Mesenteric fat pad (tissue), 1 donor: ENCODE results near the gene LRMDA. TPM values are rescaled to one million over a fixed set of nuclear protein-coding genes. Genes with fewer than 3 reads are reported as not detected.

Experiments
- DNase-seq: peaks from one replicate; pipeline ENCODE4 v3.0.0-alpha.2; 2020; ENCODE audit warnings: low spot score
- long read RNA-seq: library from polyadenylated mRNA; unstranded; transcript quantifications from one replicate; pipeline ENCODE4 v2.0.0, GENCODE V29; 2020
- total RNA-seq: library from RNA; stranded (reverse); fragmentation: NEBNext Ultra II Directional; extraction: Animal tissue kit (Norgen Biotek cat#: 25700); gene quantifications from one replicate; pipeline ENCODE4 v1.2.1, GENCODE V29; 2021
- donor health status: DM: yes; HTN: yes; CAD: no.

The LRMDA gene
- total RNA-seq = 26.6 TPM
- long read RNA-seq, partial matches to known transcripts = 10 of 50 reads
- long read RNA-seq, other reads (novel, unspliced or antisense) = 40 of 50 reads

DNA sequence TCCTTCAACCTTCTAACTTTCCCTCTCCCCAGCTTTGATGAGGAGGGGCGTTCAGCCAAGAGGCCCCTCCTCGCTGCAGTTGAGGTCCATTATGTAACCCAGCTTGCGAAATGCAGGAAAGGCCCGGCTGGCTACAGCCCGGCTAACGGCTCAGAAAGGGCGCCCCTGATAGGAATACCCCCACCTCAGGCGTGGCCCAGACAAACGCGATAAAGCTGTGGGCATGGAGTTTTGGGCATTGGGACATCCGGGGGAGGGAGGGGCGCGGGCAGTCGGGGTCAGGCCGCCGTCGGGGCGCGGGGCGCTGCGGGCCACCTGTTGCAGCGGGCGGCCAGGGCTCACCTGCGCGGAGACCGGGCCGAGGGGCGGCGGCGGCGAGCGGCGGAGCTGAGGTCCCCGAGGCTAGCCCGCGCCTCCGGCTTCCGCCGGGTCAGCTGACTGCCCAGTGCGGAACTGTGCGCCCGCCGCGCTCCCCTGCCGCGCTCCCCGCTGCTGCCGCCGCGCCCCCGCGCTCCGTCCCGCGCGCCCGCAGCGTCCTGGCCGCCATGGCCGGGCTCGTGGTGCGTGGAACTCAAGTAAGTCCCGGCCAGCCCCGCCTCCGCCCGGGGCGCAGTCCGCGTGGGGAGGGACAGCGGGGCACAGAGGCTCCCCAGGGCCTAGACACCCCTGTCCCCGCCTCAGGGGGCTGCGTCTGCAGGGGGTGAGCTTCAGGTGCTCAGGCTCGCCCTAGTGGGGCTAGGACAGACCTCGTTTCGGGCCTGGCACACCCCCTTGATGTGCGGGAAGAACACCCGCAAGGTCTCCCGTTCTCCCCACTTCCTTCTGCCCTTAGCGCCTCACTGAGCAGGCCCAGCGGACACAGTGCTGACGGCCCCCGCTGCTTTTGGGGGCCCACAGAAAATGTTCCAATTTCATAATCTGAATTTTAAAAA, at the start of gene LRMDA:
Gene LRMDA, plus strand, starts transcription at position 445 of the 932 bp plus-strand sequence.
- DNase-seq = no peak

DNA sequence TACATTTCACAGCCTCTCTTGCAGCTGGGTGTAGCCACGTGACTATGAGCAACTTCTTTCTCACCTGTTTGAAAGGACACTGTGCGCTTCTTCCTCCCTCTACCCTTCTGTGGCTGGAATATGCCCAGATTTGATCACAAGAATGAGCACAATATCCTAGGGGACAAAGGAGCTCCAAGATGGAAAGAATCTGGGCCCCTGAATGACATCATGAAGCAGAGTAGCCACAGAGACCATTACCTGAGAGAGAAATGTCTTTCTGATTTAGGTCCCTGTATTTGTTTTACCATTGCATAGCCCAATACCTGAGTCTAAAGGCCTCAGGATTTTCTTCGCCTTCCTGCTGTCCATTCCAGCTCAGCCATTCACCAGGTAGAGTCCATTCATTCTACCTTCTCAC, 45.3 kb upstream of the LRMDA start:
- no peak for DNase-seq

DNA sequence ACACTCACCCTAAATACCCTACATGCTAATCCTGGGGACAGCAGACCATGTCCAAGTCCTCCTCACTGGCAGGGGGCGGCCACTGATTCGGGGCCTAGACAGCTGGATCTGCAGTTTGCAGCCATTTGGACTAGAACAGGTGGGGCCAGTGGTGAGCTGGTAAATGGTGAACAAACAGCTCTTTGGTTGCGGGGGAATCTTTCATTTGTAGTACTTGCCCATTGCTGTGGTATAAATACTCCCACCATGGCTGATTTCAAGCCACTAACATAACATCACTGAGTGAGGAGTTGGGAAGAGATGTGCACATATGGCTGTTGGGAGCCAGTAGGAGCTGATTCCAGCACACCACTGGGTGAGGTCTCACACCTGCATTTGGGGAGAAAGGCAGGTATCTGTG, 43.3 kb upstream of the LRMDA start:
- no peak for DNase-seq

DNA sequence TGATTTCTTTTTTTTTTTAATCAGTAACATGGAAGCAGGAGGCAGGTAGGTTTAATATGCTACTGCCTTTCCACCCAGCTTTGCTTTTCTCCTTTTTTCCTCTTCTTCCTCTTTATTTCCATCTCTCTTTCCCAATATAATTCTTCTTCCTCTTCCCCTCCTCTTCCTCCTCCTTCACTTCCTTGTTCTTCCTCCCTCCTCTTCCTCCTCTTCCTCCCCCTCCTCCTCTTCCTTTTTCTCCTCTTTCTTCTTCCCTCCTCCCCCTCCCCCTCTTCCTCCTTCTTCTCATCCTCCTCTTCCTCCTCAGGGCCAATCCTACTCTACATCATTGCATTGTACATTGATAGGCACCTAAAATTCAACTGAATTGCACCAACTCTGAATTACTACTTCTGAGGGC, 41.2 kb upstream of the LRMDA start:
- DNase-seq = no peak

DNA sequence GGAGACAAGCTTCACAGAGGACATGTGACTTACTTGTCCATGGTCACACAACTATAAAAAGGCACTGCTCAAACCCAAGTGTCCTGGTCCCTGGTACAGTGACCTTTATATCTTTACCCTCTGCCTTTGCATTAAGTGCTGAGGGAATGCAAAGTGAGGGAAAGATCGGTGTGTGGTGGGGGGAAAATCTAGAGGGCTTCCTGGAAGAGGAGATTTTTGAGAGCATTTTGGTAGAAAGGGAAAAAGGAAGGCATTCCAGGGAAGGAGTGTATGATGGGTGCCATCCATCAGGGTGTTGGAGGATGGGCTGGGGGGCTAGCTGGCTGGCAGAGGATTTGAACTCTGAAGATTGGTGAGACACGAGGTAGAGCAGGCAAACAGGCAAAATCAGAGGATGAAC, 39.2 kb upstream of the LRMDA start:
- DNase-seq = no peak

DNA sequence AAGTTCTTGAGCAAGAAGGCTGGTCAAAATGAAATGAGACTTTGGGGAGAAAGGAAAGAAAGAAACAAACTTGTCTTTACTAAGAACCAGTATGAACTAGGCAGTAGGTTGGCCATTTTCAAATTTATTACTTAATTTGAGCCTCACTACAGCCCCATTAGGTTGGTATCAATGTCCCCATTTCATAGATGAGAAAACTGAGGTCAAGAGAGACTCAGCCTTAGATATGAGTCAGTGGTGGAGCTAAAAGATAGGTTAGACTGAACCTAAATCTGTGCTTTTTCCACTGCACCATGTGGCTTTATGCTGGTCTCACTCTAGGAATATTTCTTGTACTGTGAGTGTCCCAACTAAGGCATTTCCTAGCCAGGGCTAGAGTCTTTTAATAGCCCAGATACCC, 38.7 kb upstream of the LRMDA start:
- DNase-seq = no peak

DNA sequence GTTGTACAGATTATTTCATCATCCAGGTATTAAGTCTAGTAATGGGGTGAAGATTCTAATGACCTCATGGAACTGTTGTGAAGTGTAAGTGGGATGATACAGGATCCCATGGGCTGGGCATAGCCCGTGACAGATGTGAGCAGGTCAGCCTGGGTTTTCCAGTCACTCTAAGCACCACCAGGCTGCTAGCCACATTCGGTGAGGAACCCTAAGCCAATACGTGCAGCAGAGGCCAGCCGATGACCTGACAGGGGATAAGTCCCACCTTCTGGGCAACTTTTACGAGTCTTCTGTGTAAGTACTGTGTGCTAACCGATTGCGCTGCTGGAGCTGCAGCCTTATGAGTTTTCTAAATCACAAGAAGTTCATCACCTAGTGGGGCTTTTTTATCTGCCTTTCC, 37.2 kb upstream of the LRMDA start:
- no peak for DNase-seq

DNA sequence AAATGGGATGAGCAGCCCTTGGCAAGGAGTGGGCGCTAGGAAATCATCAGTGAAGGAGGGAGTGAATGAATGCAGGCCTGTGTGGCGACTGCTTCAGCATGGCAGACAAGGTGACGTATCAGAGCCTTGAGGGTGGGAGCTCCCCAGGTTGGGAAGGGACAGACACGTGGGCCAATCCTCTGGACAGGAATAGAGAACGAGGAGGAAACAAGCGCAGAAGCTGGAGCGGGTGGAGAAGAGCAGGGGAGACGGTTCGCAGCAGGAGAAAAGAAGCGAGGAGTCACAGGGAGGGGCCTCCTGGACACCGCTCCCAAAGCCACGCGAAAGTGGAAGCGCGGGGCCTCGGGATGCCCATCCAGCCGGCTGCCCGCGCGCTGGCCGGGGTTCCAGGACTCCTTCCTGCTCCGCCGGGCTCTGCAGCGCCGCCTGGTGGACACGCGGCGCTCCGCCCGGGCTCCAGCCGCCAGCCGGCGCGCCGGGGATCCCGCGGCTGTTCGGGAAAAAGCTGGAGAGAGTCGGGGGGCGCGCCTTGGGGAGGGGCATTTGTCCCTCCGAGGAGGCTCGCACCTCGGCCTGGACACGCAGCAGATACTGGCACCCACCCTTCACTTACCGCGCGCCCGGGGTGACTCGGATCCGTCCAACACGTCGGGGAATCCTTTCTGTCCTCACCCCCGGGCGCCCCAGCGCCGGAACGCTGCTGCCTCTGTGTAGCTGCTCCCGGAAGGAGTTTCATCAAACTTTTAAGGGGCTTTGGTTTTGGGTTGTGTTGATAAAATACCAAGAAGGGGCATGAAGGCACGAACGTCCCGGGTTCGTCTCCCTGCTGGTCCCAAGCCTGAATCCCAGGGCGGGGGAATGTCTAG, 36.1 kb upstream of the LRMDA start:
- no peak for DNase-seq

DNA sequence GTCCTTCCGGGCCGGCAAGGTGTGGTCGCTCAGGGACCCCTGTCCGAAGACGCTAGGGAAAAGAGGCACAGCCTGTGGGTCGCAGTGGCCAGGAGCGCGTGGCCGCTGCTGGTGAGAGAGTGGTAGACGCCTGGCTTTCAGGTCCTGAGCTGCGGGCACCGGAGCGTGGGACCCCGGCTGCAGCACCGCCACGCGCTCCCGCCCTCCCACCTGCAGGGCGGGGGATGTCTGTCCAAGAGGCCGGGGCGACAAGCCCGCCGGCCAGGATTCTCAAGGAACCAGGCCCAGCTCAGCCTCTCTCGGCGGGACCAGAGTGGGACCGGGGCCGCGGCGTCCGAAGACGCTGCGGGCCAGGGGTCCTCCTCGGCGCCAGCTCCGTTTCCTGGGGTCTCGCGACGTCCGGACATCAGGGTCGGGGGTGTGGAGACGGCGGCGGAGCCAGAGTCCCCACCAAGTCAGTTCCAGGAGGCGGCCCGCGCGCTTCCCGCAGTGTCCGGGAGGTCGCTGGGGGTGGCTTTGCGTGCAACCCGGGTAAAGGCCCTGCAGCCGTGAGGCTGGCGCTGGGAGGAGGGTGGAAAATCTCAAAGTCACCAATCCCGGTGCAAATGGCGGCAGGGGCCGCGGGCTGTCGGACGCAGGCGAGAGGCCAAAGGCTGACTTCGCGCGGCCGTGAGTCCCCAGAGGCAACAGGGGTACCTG, 35.3 kb upstream of the LRMDA start:
- no peak for DNase-seq

DNA sequence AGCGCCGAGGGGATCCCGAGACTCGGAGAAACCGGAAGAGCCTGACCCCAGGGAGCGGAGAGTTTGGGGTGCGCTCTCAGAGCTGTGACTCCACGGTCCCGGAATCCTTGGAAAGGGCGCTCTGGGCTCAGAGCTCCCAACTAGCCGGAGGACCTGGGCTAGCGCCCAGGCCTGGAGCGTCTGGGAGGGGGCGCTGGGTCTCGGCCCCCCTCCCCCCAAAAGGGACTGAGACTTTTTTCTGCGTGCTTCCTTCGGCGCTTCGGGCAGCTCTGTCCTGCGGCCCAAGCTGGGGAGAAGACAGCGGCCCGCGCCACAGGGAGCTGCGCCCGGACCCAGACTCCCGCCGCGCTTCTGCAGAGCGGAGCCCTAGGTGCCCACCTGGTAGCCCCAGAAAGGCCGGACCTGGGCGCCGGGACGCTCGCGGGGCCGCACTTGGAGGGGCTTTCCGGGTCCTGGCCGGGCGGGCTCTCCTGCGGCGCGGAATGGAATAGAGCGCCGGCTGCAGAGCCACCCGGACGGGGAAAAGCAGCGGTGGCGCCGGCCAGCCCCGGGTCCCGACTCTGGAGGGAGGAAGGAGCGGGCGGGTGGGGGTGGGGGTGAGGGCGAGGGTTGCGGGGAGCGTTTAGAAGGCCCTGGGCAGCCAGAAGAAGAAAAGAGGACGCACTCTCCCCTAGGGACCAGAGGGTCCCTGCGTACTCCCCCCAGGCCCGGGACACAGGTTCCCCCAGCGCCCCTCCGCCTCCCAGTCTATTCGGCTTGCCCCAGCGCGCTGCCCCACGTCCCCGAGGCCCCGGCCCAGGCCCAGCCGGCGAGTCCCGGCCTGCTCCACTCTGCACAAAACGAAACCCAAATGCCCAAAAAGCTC, 34.6 kb upstream of the LRMDA start:
- DNase-seq = no peak

DNA sequence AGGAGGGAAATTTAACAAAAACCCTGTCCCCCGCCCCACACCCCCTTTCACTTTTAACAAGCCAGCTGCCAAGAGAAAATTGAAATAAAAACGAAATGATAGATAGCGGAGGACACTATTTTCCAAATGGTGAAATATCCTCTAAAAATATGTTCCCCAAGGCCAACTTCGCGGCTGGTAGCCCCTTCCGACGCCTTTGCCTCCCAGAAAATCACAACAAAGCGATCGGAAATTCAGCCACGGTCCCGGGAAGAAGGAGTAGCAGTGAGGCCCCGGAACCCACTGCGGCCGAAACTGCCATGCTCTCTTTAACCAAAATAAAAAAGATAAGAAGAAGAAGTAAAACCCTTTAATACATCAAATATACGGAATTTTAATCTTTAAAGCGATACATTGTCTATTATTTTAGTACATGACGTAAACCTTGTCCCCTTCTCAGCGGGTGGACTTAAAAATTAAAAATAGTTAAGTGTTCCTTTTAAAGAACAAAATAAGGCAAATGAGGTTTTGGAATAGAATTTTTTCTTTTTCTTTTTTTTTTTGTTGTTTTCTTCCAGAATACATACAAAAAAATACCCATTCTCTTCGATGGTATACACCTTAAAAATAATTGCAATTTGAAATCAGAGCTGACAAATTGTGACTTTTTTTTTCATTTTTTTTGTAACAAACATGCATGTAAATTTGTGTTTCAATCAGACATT, 33.8 kb upstream of the LRMDA start:
- DNase-seq = no peak

DNA sequence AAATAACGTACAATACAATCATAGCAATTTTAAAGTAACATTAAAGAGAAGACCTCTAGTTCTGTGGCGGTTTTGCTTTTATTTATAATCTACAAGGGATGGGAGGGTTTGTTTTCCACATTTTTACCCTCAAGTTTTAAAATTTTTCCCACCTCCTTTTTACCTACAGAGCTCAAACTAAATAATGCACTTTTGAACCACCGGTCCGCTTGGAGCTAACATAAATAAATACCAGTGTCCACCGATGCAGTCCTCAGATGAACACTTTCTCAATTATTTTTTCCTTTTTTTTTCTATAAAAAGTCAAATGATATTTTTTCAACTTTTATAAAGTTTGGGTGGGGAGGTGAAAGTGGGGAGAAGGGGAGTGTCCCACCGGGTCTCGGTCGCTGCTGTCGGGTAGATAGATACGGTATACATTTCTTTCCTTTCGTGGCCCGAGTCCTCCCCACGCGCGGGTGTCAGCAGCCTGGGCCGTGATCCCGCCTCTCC, 33.2 kb upstream of the LRMDA start:
- DNase-seq = no peak

DNA sequence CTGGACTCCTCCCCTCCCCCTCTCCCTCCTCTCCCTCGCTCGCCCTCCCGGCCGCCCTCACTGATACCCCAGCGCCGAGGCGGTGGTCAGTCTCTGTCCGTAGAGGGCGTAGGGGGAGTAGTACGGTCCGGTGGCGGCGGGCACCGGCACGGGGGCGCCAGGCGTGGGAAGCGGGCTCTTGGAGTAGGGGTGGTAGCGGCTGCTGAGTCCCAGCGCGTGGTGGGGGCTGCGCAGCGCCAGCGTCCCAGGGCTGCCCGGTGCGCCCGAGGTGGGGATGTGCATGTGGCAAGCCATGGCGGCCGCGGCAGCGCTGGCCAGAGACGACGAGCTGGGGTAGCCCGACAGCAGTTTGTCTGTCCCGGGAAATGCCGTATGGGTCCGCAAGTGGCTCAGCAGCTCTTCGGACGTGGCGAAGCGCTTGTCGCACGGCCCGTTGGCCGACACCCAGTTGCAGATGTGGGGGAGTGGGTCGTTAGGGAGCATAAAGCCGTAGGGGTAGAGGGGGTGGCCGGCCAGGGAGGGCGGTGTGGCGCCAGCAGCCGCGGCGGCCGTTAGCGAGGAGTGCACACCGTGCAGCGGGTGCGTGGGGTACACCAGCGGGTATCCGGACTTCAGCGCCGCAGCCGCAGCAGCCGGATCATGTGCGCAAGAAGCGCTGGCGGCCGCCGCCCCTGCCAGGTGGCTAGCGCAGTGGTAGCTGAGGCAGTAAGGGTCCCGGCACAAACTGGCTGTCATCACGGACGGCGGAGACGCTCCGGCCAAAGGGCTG, 32.5 kb upstream of the LRMDA start:
- no peak for DNase-seq

DNA sequence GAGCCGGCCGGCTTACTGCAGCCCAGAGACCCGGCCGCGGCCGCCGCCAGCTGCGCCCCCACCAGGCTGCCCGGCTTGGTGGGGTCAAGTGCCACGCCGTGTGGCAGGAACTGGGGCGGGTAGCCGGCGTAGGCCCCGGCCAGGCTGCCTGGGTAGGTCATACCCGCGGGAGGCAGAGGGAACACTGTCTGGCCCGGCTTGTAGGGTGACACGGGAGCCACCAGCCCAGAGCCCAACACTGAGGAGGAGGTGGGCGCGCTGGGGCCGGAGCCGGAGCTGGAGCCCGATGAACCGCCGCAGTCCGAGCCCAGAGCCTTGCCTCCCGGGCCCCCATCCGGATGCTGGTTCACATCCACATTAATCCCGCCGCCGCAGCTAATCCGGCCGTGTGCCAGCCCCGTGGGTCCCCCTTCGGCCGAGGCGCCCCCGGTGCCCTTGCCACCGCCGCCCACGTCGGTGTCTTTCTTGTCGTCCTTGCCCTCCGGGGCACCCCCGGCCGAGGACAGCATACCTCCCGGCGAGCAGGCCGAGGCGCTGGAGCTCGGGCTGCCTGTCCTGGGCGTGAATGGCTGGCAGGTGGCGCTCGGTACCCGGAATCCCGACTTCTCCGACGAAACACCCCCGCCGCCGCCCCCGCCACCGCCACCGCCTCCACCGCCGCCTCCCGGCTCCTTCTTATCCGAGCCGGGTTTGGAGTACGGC, 31.8 kb upstream of the LRMDA start:
- peak; percentile 94 for DNase-seq

DNA sequence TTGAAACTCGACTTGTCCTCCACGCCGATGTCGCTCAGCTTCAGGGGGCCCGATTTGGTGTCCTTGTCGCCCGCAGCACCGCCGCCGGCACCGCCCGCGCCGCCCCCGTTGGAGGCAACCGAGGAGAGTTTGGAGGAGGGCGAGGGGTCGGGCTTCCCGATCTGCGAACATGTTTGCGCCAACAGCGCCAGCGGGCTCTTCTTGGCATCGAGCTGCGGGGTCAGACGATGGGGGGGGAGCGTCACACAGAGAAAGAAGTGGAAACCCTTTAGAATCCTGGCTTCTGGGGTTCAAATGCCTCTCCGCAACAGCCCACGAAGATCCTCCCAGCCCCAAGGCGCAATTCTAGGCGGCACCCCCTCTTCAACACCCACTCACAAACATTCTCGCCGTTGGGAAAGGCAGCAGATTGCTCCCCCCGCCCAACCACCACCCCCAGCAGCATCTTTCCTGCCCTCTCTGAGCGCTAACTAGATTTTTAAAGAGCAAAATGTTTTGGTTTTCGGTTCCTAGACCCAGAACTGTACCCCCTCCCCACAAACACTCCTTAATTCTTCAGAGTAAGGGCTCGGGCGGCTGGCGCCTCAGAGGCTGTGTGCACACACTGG, 31.2 kb upstream of the LRMDA start:
- no peak for DNase-seq

DNA sequence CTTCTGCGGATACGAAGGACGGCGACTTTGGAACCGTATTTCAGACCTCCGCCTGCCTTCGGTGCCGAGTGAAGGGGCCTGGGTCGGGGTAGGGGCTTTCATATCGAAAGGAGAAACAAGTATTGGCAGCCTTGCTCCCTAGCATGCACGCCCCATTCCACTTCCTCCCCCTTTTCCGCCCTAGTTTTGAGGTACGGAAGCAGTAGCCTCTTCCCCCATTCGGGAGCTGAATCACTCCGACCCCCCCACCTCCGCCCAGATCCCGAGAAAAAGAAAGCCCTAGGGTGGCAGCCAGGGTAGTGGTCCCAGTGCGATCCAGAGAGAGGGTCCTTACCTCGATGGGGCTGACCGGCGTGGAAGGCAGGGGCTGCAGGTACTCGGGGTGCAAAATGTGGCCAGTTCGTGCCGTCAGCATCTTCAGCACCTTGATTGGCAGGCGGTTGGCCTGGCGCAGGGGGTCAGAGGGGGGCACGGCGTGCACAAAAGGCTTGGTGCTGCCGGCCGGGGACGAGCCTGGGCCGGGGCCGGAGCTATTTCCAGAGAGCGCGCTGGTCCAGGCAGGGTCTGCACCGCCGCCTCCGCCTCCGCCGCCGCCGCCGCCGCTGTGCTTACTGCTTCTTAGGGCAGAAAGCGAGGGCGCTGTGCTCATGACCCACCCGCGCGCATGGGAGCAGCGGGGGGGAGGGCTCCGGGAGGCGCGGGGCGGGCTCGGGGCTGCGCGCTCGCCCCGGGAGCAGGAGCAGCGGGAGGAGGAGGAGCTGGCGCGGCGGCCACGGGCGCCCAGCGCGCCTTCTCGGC, 30.5 kb upstream of the LRMDA start:
- DNase-seq = no peak
